Measurements from ENCODE around the gene MBTPS1. TPM values are rescaled to one million over a fixed set of nuclear protein-coding genes. Genes with fewer than 3 reads are reported as not detected.

The MBTPS1 gene
- total and polyA plus RNA-seq, 9 of the 15 experiments (the other 6 are each of a cell fraction or from before 2014, with no cell fraction given): 2.8 to 57.6 (median 43.8) TPM

- H3K27me3 ChIP-seq (ENCODE audit: control insufficient read depth in 2 of 2, insufficient read depth in 2 of 2, low read length in 2 of 2): peaks cover 52 to 78% of the 10 kb centered on the region in 2 experiments
- no peaks in the 10 kb centered on the region; a peak in 1 of 5 replicates for H3K4me1 ChIP-seq (replicated peaks in 1 of 2; ENCODE audit: control insufficient read depth in 2 of 2, insufficient read depth in 2 of 2, low read length in 2 of 2)
- H4K20me1 ChIP-seq (replicated peaks; ENCODE audit: control insufficient read depth, insufficient read depth, low read length): peaks cover 9% of the 10 kb centered on the region; the same call in 1 of the 2 replicates
- H3K36me3 ChIP-seq (ENCODE audit: control insufficient read depth, insufficient read depth, low read length): no peaks in the 10 kb centered on the region
- no peak overlapping the region for H3K27ac ChIP-seq (ENCODE audit: extremely low read depth, low read depth, low read length)
- in situ Hi-C loops (cut with MboI) (no loop called here), intact Hi-C loops (cut with micrococcal nuclease) (no loop called here)
- no peak for ATAC-seq
- no peak overlapping the region for H3K4me3 ChIP-seq
- H3K79me2 ChIP-seq (ENCODE audit: control insufficient read depth, insufficient read depth, low read length): no peaks in the 10 kb centered on the region
- 6% methylated on average over 7 of the region's 7 CpGs for WGBS (ENCODE audit: insufficient coverage, low coverage, missing lambda C conversion rate)
- no peak overlapping the region for H2AFZ ChIP-seq (ENCODE audit: low read depth, low read length)
- H3K9me3 ChIP-seq (replicated peaks; ENCODE audit: control insufficient read depth, insufficient read depth, low read depth, low read length): no peaks in the 10 kb centered on the region
- CTCF ChIA-PET (ENCODE audit: low intra/inter-chr PET ratio): no interaction called here
- no peak for FAIRE-seq
- H3K9me1 ChIP-seq (ENCODE audit: control insufficient read depth, insufficient read depth, low read length): no peaks in the 10 kb centered on the region
- BruUV-seq (replicated peaks): no TSS peak
- POLR2A ChIA-PET: interaction anchor here (0.6 to 0.7 kb wide), 2 partner anchors 102 to 1684 kb away, joined by 3 read pairs; partner anchors contain the start of gene GINS2
- H3K4me2 ChIP-seq (ENCODE audit: insufficient read depth, low read length): no peak overlapping the region
- no peak for DNase-seq (ENCODE audit: extremely low read depth in 1 of 4, low spot score in 3 of 4)
- H3K9ac ChIP-seq (ENCODE audit: insufficient read depth in 1 of 2, low read depth in 2 of 2, low read length in 2 of 2): no peak overlapping the region
- TF ChIP-seq, protein P1, sequence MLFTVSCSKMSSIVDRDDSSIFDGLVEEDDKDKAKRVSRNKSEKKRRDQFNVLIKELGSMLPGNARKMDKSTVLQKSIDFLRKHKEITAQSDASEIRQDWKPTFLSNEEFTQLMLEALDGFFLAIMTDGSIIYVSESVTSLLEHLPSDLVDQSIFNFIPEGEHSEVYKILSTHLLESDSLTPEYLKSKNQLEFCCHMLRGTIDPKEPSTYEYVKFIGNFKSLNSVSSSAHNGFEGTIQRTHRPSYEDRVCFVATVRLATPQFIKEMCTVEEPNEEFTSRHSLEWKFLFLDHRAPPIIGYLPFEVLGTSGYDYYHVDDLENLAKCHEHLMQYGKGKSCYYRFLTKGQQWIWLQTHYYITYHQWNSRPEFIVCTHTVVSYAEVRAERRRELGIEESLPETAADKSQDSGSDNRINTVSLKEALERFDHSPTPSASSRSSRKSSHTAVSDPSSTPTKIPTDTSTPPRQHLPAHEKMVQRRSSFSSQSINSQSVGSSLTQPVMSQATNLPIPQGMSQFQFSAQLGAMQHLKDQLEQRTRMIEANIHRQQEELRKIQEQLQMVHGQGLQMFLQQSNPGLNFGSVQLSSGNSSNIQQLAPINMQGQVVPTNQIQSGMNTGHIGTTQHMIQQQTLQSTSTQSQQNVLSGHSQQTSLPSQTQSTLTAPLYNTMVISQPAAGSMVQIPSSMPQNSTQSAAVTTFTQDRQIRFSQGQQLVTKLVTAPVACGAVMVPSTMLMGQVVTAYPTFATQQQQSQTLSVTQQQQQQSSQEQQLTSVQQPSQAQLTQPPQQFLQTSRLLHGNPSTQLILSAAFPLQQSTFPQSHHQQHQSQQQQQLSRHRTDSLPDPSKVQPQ (CRISPR knock-in tag; IDR thresholded peaks at IDR 0.05; ENCODE audit: borderline replicate concordance): no peak
- TF ChIP-seq TAF9B (IDR thresholded peaks at IDR 0.05; ENCODE audit: partially characterized antibody) (no peak), ZBTB8A (IDR thresholded peaks at IDR 0.05; ENCODE audit: partially characterized antibody) (no peak), ZNF41 (CRISPR knock-in tag; conservative IDR thresholded peaks at IDR 0.05) (no peak), NCOA1 (IDR thresholded peaks at IDR 0.05; ENCODE audit: low read depth) (no peak), EGR1 (conservative IDR thresholded peaks at IDR 0.05) (no peak), ETV1 (tag; conservative IDR thresholded peaks at IDR 0.05; ENCODE audit: low read depth) (no peak), HDAC2 (IDR thresholded peaks at IDR 0.05) (no peak), CBFA2T2 (conservative IDR thresholded peaks at IDR 0.05) (no peak), ELF4 (CRISPR knock-in tag; IDR thresholded peaks at IDR 0.05) (no peak), RBM25 (IDR thresholded peaks at IDR 0.05; ENCODE audit: low read depth, low read length, severe bottlenecking) (peak; percentile 78), MITF (IDR thresholded peaks at IDR 0.05) (no peak)
These were observed 112.3 kb downstream of the MBTPS1 start for GRCh38 chr16:84004442-84004841.
